Lower lobe of right lung (tissue), 2 donors: ENCODE results near the gene PPOX. TPM values are rescaled to one million over a fixed set of nuclear protein-coding genes. Genes with fewer than 3 reads are reported as not detected.

Experiments used
- ATAC-seq, 2 donors: fragments of 200-7000 bp; cut with Tn5 transposase; one replicate each; pipeline ENCODE4 v1.9.1; 2020 to 2022; ENCODE audit warnings: mild to moderate bottlenecking in 2 of 2, moderate library complexity in 2 of 2
- DNase-seq: peaks from one replicate; pipeline ENCODE4 v3.0.0-alpha.2; 2020
- H3K27ac ChIP-seq: fragments of 200-600 bp; one replicate; pipeline ENCODE4 v1.8.0; 2022
- H3K27me3 ChIP-seq: fragments of 200-600 bp; one replicate; pipeline ENCODE4 v1.8.0; 2022; ENCODE audit warnings: low read depth
- H3K36me3 ChIP-seq: fragments of 200-600 bp; one replicate; pipeline ENCODE4 v1.8.0; 2022; ENCODE audit warnings: mild to moderate bottlenecking
- H3K4me1 ChIP-seq: fragments of 200-600 bp; one replicate; pipeline ENCODE4 v1.8.0; 2022
- H3K4me3 ChIP-seq: fragments of 200-600 bp; one replicate; pipeline ENCODE4 v1.8.0; 2022; ENCODE audit warnings: mild to moderate bottlenecking
- H3K9me3 ChIP-seq: fragments of 200-600 bp; one replicate; pipeline ENCODE4 v1.8.0; 2022
- CTCF ChIP-seq: fragments of 200-600 bp; IDR thresholded peaks from one replicate; pipeline ENCODE4 v1.8.0; 2022; ENCODE audit warnings: antibody characterized with exemption, mild to moderate bottlenecking
- intact Hi-C: fragments of 100-400 bp; cut with DNase I; formaldehyde crosslinking; loops from one replicate; pipeline ENCODE4 v1.11.0; 2022
- total RNA-seq: library from RNA; stranded (reverse); fragmentation: NEBNext Ultra II Directional; extraction: Animal tissue kit (Norgen Biotek cat#: 25700); gene quantifications from one replicate; pipeline ENCODE4 v1.2.1, GENCODE V29; 2021
- donor health status: DM: no; HTN: yes; CAD: no; lungs with severe emphysema.

The PPOX gene
- total RNA-seq, 1 donor from 2014 or later = 24.1 TPM

GRCh38 chr1:161196111-161196510 is 29.9 kb downstream of the PPOX start:
- no peak overlapping the region for H3K27ac ChIP-seq
- no peaks in the 10 kb centered on the region for H3K27me3 ChIP-seq
- no peak for DNase-seq
- peaks cover 7% of the 10 kb centered on the region for H3K36me3 ChIP-seq
- ATAC-seq = no peak
- no peaks in the 10 kb centered on the region for H3K9me3 ChIP-seq
- peaks cover 83% of the 10 kb centered on the region for H3K4me1 ChIP-seq
- intact Hi-C loops = no loop called here
- peak overlapping the region; percentile 40 for H3K4me3 ChIP-seq
- TF ChIP-seq CTCF = no peak

DNA sequence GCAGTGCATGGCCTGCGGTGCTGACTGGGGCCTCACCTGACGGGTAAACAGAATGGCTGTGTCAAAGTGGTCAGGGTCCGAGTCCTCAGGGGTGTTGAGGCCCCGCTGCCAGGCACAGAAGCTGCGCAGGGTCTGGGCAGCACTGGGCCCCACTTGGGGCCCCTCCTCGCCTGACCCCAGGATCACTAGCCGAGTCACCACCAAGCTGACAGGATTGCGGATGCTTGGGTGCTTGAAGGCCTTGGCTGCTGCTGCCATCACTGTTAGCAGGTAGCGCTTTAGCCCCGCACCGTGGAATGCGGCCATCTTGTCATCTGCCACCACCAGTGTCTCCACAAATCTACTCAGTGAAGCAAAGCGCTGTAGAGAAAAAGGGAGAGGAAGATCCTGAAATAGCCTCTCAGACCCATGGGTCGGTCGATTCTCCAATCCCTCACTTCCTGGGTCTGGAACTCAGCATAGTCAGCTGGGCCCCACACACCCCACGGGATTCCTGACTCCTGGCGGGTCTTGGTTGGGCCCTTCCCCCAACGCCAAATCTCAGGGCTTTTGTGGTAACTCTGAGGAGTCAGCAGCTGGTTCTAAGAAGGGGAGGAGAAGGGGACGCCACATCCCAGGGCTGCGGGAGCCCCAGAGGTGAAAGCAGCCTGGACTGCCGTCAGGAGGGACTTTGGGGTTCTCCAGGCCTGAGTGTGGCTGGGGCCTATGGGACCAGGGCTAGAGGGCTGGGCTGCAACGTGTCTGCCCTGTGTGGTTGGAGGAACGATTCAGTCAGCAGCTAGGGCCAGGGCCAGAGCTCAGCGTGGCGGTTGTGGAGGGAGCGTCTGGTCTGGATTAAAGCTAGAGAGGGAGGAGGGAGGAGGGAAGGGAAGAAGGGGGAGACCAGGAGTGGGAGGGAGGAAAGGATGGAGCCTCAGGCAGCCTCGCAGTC is 30.6 kb downstream of the PPOX start:
- peaks cover 2% of the 10 kb centered on the region for H3K36me3 ChIP-seq
- no peaks in the 10 kb centered on the region for H3K27me3 ChIP-seq
- DNase-seq (no peak), ATAC-seq (no peak)
- H3K4me3 ChIP-seq = peak overlapping the region; percentile 40
- no peaks in the 10 kb centered on the region for H3K9me3 ChIP-seq
- peaks cover 90% of the 10 kb centered on the region for H3K4me1 ChIP-seq
- peak overlapping the region; percentile 53 for H3K27ac ChIP-seq
- TF ChIP-seq CTCF = no peak
- intact Hi-C loops = no loop called here

- no peaks in the 10 kb centered on the region for H3K27me3 ChIP-seq
- no peaks in the 10 kb centered on the region for H3K36me3 ChIP-seq
- H3K4me3 ChIP-seq = peak overlapping the region; percentile 40
- peak overlapping the region; percentile 93 for H3K27ac ChIP-seq
- TF ChIP-seq CTCF = no peak
- ATAC-seq = no peak
- no peak for DNase-seq
- peaks cover 87% of the 10 kb centered on the region for H3K4me1 ChIP-seq
- H3K9me3 ChIP-seq = no peaks in the 10 kb centered on the region
- intact Hi-C loops = no loop called here
Measured at GRCh38 chr1:161197560-161198193, 31.5 kb downstream of the PPOX start.

DNA sequence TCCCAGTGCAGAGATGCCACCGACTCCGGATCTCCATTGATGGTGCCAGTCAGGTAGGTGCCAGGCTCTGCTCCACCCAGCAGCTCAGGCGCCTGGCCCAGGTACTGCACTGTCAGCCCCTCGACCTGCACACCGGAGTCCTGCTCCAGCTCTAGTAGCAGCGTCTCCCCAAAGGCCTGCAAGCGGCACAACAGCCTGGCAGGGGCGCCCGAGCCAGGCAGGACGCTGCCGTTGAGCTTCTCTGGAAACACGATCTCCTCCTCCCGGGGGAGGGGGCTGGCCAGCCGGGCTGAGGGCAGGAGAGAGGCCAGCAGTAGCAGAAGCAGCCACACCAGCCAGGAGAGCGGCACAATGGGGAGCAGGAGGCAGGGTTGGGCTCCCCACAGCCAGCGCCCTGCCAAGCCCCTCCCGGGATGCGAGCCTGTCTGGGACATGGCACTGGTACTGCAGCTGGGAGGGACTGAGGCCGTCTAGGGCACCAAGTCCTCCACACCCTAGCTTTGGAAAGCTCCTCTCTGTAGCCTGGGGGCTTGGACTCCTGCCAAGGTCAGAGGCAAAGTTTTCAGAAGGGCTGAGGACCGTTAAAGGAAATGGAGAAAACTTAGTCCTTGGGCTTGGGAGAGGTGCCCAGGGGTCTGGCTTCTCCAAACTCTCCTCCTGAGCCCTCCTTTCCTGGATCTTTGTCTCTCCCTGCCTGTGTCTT is 32.1 kb downstream of the PPOX start:
- Histone ChIP-seq H3K27ac (peak overlapping the region; percentile 93), H3K36me3 (peaks cover under 1% of the 10 kb centered on the region), H3K27me3 (no peaks in the 10 kb centered on the region), H3K4me1 (peaks cover 88% of the 10 kb centered on the region), H3K9me3 (no peaks in the 10 kb centered on the region), H3K4me3 (peak overlapping the region; percentile 40)
- no peak for TF ChIP-seq CTCF
- intact Hi-C loops = no loop called here
- ATAC-seq (no peak), DNase-seq (no peak)

DNA sequence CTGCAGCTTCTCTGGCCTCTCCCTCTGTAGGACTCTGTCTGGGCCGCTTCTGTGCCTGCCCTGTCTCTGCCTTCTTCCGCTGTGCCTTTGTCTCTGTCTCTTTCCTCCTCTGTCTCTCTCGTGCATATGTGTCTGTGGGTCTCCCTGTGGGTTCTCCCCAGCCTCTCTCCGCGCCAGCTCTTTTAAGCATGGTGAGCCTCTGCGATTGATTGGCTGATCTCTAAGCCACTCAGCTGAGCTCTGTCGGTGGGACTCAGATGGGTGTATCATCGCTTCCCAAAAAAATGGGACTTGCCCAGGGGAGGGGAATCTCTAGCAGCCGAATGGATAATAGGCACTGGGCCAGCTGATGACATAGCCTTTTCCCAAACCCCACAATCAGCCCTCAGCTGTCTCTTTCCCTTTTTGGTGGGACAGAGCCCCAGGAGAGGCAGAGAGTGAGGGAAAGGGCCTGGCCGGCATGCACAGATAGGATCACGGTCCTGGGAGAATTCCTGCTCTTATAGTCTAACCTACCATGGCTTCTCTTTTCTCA is 32.7 kb downstream of the PPOX start, which contains the start of gene ADAMTS4:
ADAMTS4 (minus strand) TSS at position 158 of the 535 bp plus-strand sequence. CDS start 427 bp downstream, outside the sequence.
- peak within 1 kb of the TSS; percentile 93 for H3K27ac ChIP-seq
- H3K27me3 ChIP-seq = no peaks in the 10 kb centered on the region
- no peaks in the 10 kb centered on the region for H3K9me3 ChIP-seq
- intact Hi-C loops = no loop called here
- TF ChIP-seq CTCF = no peak
- peaks cover 91% of the 10 kb centered on the region for H3K4me1 ChIP-seq
- ATAC-seq (no peak), DNase-seq (no peak)
- H3K4me3 ChIP-seq = peak within 1 kb of the TSS; percentile 40
- peaks cover 7% of the 10 kb centered on the region for H3K36me3 ChIP-seq
